Fibroblast of the aortic adventitia (primary cell): ENCODE measurements around the gene CD68. TPM values are rescaled to one million over a fixed set of nuclear protein-coding genes. Genes with fewer than 3 reads are reported as not detected.
"Not testable (repeated sequence)": the region's sequence is repeated elsewhere in the genome, so short reads cannot be mapped to it uniquely, and the experiment has no call there.

Experiments used
- DNase-seq: peaks from one replicate; pipeline ENCODE4 v3.0.0-alpha.2; 2010; ENCODE audit warnings: low read depth
- H3K4me3 ChIP-seq: 2 replicates; pipeline ENCODE4 v1.5.1; 2011; ENCODE audit warnings: low read depth, mild to moderate bottlenecking, control low read depth, low read length, moderate library complexity
- total RNA-seq: library from RNA; depleted of rRNA; stranded (reverse); fragments of >200 nt; gene quantifications from 2 replicates; pipeline ENCODE4 v1.2.3, GENCODE V29; 2012; ENCODE audit warnings: low replicate concordance
- TF ChIP-seq, protein P1 (sequence below): IDR thresholded peaks from 2 replicates; pipeline ENCODE4 v1.5.1; 2011; ENCODE audit warnings: mild to moderate bottlenecking, low read length, control low read depth, inconsistent platforms; ENCODE audit not compliant: insufficient read depth

The CD68 gene
- total RNA-seq, 1 donor, result 71.7 TPM

- no peak for DNase-seq
- H3K4me3 ChIP-seq, result no peak overlapping the region
- TF ChIP-seq, protein P1, sequence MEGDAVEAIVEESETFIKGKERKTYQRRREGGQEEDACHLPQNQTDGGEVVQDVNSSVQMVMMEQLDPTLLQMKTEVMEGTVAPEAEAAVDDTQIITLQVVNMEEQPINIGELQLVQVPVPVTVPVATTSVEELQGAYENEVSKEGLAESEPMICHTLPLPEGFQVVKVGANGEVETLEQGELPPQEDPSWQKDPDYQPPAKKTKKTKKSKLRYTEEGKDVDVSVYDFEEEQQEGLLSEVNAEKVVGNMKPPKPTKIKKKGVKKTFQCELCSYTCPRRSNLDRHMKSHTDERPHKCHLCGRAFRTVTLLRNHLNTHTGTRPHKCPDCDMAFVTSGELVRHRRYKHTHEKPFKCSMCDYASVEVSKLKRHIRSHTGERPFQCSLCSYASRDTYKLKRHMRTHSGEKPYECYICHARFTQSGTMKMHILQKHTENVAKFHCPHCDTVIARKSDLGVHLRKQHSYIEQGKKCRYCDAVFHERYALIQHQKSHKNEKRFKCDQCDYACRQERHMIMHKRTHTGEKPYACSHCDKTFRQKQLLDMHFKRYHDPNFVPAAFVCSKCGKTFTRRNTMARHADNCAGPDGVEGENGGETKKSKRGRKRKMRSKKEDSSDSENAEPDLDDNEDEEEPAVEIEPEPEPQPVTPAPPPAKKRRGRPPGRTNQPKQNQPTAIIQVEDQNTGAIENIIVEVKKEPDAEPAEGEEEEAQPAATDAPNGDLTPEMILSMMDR, result no peak
Observed at GRCh38 chr17:7593296-7593695, 13.9 kb downstream of the CD68 start.

GRCh38 chr17:7597561-7597960 lies 18.1 kb downstream of the CD68 start:
- DNase-seq, H3K4me3 ChIP-seq: not testable (repeated sequence)

DNA sequence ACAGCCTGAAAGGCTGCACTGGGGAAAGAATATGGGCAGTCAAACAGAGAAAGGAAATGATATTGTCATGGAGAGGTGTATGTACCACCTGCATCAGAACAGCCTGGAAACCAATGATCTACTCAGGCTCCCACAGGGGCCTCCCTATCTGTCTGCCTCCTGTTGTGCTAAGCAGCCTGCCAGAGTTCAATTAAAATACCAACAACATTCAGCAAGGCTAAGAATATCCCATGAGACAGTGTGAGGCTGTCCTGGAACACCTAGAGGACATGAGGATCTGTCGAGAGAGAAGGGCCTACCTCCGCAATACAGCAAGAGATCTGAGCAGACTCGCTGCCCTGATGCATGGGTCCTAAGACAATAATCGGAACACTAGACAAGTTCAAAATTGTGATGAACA lies 26.8 kb downstream of the CD68 start:
- TF ChIP-seq, protein P1, result no peak
- no peak overlapping the region for H3K4me3 ChIP-seq

DNA sequence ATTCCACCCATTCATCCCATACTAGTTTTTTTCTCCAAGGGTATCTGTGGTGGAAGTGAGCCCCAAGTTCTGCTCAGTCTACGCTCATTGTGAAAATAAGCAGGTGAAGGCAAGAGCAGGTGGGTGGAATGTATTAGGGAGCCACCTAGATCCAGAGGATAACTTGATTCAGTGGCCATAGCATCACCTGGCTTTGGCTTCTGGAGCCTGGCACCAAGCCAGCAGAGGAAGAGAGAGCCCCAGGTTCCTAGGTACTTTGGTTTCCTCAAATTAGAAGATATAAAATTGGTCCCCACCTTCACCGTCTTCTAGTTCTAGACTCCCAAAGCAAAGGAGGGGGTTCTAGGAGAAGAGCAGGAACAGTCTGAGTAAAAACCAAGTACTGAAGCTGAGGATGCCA lies 31.2 kb downstream of the CD68 start:
- TF ChIP-seq, protein P1, result no peak
- DNase-seq, result no peak
- H3K4me3 ChIP-seq, result no peak overlapping the region

More for the DNA sequence above, 26.8 kb downstream of the CD68 start:
- no peak for DNase-seq

GRCh38 chr17:7611635-7612293 lies 32.3 kb downstream of the CD68 start:
- H3K4me3 ChIP-seq, result peak overlapping the region; percentile 20
- DNase-seq, result peak; percentile 21
- TF ChIP-seq, protein P1, result no peak

DNA sequence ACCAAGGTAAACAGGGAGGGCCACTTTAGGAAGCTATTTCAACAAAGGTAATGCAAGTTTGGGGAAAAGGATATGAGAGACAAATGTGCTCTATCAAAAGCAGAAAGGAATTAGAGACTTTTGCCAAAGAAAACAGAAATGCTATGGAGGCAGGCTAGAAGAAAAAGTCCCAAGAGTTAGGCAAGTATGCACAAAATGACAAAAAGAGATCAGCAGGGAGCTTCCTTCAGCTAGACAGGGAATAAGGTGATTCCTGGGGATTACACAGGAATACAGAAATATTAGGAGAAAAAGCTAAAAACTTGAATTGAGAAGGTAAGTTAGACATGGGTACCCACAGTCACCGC lies 32.8 kb downstream of the CD68 start:
- H3K4me3 ChIP-seq, result peak overlapping the region; percentile 20
- peak; percentile 45 for DNase-seq
- TF ChIP-seq, protein P1, result no peak

- TF ChIP-seq, protein P1, result no peak
- DNase-seq, result peak; percentile 43
- peak overlapping the region; percentile 75 for H3K4me3 ChIP-seq
Observed at GRCh38 chr17:7613769-7614424, 34.5 kb downstream of the CD68 start.
